Measurements from ENCODE around the gene BIRC2.

The BIRC2 gene

DNA sequence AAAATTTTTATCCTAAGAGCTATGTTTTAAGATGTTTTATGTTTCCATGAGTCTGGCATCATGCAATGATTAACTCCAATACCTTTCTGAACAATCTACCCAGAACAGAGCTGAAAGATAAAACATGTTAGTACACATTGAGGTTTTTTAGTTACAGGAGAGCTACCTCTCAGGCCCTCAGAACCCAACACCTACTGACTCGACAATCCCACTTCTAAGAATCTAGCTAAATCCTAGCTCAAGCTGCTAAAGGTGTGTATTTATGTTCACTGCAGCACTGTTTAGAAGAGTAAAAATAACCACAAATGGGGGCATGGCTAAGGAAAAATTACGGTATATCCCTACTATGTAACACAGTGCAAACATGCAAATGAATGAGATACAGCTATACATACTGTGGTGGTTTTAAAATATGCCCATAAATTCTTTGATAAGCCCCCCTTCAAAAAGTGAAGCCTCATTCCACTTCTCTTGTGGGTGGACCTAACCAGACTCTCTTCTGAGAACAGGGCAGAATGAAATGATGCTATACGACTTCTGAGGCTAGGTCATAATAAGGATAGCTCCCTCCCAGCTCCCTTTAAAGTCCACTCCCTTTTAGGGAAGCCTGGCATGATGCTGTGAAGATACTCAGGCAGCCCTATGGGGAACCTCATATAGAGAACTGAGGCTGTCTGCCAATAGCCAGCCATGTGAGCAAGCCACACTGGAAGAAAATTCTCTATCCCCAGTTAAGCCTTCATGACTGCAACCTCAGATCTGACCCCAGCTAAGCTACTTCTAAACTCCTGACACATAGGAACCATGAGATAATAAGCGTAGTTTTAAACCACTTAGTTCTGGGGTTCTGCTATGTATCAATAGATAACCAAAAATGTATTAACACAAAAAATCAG lies 76.1 kb downstream of the BIRC2 start:
- H3K4me3 ChIP-seq (ENCODE audit: low read depth, low read length) = no peak overlapping the region
- DNase-seq (ENCODE audit: low read depth) = no peak

DNA sequence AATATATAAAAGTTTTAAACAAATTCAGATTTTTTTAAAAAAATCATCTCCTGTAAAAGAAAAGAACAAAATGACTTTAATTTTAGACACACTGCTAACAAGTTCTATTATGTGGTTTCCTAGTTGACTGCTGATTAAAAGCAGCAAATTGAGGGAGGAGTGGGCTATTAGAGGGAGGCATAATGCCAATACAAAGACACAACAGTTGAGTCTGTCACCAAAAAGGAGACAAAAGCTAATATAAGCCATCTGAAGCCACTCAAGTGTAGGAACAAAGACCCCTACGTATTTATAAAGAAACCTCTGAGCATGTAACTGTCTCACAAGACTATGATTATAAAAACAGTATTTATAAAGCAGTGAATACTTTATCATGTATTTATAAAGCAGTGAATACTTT lies 76.9 kb downstream of the BIRC2 start:
- H3K4me3 ChIP-seq (ENCODE audit: low read depth, low read length) = no peak overlapping the region
- no peak for DNase-seq (ENCODE audit: low read depth)

DNA sequence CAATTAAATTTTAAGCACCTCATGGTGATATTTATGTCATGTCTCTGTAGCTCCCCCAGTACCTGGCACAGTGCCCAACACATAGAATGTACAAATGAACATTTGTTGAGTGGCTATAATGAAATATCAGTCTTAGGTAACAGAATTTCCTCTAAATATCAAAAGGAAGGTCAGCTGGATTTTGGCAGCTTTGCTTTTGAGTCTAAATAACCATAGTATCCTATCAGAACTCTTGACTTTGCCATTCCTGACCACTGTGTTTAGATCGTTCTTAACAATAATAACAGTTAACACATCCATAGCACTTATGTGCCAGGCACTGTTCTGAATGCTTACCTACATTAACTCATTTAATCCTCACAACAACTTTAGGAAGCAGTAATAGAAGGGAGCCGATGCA lies 79.0 kb downstream of the BIRC2 start:
- no peak for DNase-seq (ENCODE audit: low read depth)
- H3K4me3 ChIP-seq (ENCODE audit: low read depth, low read length) = no peak overlapping the region

DNA sequence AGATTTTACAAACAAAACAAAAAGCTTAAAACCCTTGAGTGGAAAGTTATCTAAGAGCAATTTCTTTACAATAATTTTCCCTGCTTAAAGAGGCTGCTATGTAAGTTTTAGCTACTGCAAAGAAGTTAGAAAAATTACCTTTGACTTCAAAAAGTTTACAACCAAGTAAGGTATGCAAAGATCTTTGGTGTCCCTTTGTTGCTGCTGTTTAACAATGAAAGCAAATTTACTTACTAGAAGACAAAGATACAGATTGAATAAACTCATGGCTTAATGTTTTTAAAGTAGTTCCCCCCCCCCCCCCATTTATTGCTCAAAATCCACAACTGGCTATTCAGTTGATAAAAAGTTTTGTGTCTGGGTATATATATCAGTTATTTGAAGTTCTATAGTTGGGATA lies 79.6 kb downstream of the BIRC2 start:
- no peak overlapping the region for H3K4me3 ChIP-seq (ENCODE audit: low read depth, low read length)
- DNase-seq (ENCODE audit: low read depth) = no peak

DNA sequence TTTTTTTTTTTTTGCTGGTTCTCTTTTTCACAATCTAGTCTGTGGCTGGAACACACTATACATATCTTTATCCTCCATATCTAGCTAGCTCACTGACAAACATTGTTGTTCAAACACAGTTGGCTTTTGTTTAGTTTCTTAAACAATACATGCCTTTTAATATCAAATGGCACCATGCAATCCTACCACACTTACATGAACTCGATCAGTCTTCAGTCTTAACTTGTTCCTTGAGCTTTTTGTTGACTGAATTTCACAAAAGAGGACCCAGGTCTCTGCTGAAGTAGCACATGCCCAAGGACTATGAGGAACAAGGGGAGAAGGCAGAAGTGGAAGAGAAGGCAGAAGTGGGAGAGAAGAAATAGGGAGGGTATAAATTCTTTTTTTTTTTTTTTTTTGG lies 80.1 kb downstream of the BIRC2 start:
- no peak overlapping the region for H3K4me3 ChIP-seq (ENCODE audit: low read depth, low read length)
- DNase-seq (ENCODE audit: low read depth) = no peak

Measured in skeletal muscle cell (primary cell).